Measurements from ENCODE around the gene SLC25A4. TPM values are rescaled to one million over a fixed set of nuclear protein-coding genes. Genes with fewer than 3 reads are reported as not detected.

The SLC25A4 gene
- polyA plus RNA-seq, 1 experiment: 17.6 TPM

- ChIA-PET CTCF (interaction anchor here (1.0 to 1.4 kb wide), 2 partner anchors 15 to 71 kb away, joined by 4 to 5 read pairs; no protein-coding TSS in a partner anchor), POLR2A (no interaction called here)
- TF ChIP-seq CTCF (IDR thresholded peaks at IDR 0.05; ENCODE audit: low read depth, low read length): no peak
- DNase-seq (ENCODE audit: low read depth, low spot score): no peak
- Histone ChIP-seq H3K27me3 (ENCODE audit: control insufficient read depth, insufficient read depth, low read length) (no peaks in the 10 kb centered on the region), H3K9me3 (ENCODE audit: control insufficient read depth, insufficient read depth, low read length) (no peaks in the 10 kb centered on the region), H3K27ac (ENCODE audit: low read depth, low read length) (no peak overlapping the region), H3K4me3 (ENCODE audit: low read depth, low read length) (no peak overlapping the region)
These were observed 32.7 kb upstream of the SLC25A4 start for GRCh38 chr4:185110375-185110823.

GRCh38 chr4:185112104-185112503 is 31.0 kb upstream of the SLC25A4 start:
- POLR2A ChIA-PET: interaction anchor here (0.6 kb wide), 1 partner anchor 544 kb away, joined by 7 read pairs; no protein-coding TSS in a partner anchor
- Histone ChIP-seq H3K9me3 (ENCODE audit: control insufficient read depth, insufficient read depth, low read length) (no peaks in the 10 kb centered on the region), H3K27ac (ENCODE audit: low read depth, low read length) (no peak overlapping the region), H3K4me3 (ENCODE audit: low read depth, low read length) (no peak overlapping the region), H3K27me3 (ENCODE audit: control insufficient read depth, insufficient read depth, low read length) (no peaks in the 10 kb centered on the region)
- no peak for TF ChIP-seq CTCF (IDR thresholded peaks at IDR 0.05; ENCODE audit: low read depth, low read length)
- DNase-seq (ENCODE audit: low read depth, low spot score): peak; percentile 75
- CTCF ChIA-PET: interaction anchor here (0.6 to 1.0 kb wide), 3 partner anchors 16 to 72 kb away, joined by 3 to 5 read pairs (median 4); no protein-coding TSS in a partner anchor

GRCh38 chr4:185113340-185113739 is 29.7 kb upstream of the SLC25A4 start:
- no peaks in the 10 kb centered on the region for H3K9me3 ChIP-seq (ENCODE audit: control insufficient read depth, insufficient read depth, low read length)
- no peak overlapping the region for H3K4me3 ChIP-seq (ENCODE audit: low read depth, low read length)
- DNase-seq (ENCODE audit: low read depth, low spot score): no peak
- ChIA-PET POLR2A (no interaction called here), CTCF (no interaction called here)
- H3K27me3 ChIP-seq (ENCODE audit: control insufficient read depth, insufficient read depth, low read length): no peaks in the 10 kb centered on the region
- no peak overlapping the region for H3K27ac ChIP-seq (ENCODE audit: low read depth, low read length)
- TF ChIP-seq CTCF (IDR thresholded peaks at IDR 0.05; ENCODE audit: low read depth, low read length): no peak

GRCh38 chr4:185115827-185116232 is 27.2 kb upstream of the SLC25A4 start:
- H3K4me3 ChIP-seq (ENCODE audit: low read depth, low read length): no peak overlapping the region
- H3K27ac ChIP-seq (ENCODE audit: low read depth, low read length): no peak overlapping the region
- H3K9me3 ChIP-seq (ENCODE audit: control insufficient read depth, insufficient read depth, low read length): no peaks in the 10 kb centered on the region
- no peaks in the 10 kb centered on the region for H3K27me3 ChIP-seq (ENCODE audit: control insufficient read depth, insufficient read depth, low read length)
- ChIA-PET POLR2A (no interaction called here), CTCF (interaction anchor here (0.6 to 3.0 kb wide), 8 partner anchors 19 to 809 kb away, joined by 3 to 13 read pairs (median 4); no protein-coding TSS in a partner anchor)
- peak; percentile 93 for DNase-seq (ENCODE audit: low read depth, low spot score)
- no peak for TF ChIP-seq CTCF (IDR thresholded peaks at IDR 0.05; ENCODE audit: low read depth, low read length)

- TF ChIP-seq CTCF (IDR thresholded peaks at IDR 0.05; ENCODE audit: low read depth, low read length): no peak
- CTCF ChIA-PET: interaction anchor here (1.6 to 3.0 kb wide), 2 partner anchors 21 to 78 kb away, joined by 8 to 13 read pairs; no protein-coding TSS in a partner anchor
- H3K27me3 ChIP-seq (ENCODE audit: control insufficient read depth, insufficient read depth, low read length): no peaks in the 10 kb centered on the region
These were observed 25.6 kb upstream of the SLC25A4 start for GRCh38 chr4:185117300-185117934.

More at GRCh38 chr4:185117300-185117934, 25.6 kb upstream of the SLC25A4 start:
- POLR2A ChIA-PET: no interaction called here
- Histone ChIP-seq H3K27ac (ENCODE audit: low read depth, low read length) (no peak overlapping the region), H3K9me3 (ENCODE audit: control insufficient read depth, insufficient read depth, low read length) (no peaks in the 10 kb centered on the region), H3K4me3 (ENCODE audit: low read depth, low read length) (no peak overlapping the region)
- no peak for DNase-seq (ENCODE audit: low read depth, low spot score)
